Mesothelial cell of epicardium (in vitro differentiated cells): ENCODE results near the gene SHANK2. TPM values are rescaled to one million over a fixed set of nuclear protein-coding genes. Genes with fewer than 3 reads are reported as not detected.

Experiments used
- DNase-seq, 2 experiments: peaks; one replicate each; pipeline ENCODE4 v3.0.0; 2021; ENCODE audit warnings: low spot score in 2 of 2; ENCODE audit not compliant: unreplicated experiment in 2 of 2
- H3K27ac Mint-ChIP-seq: 2 replicates; pipeline ENCODE4 v1.8.0; 2021; ENCODE audit warnings: mixed read lengths
- H3K27me3 Mint-ChIP-seq: 2 replicates; pipeline ENCODE4 v1.8.0; 2021; ENCODE audit warnings: low read depth, mixed read lengths
- H3K36me3 Mint-ChIP-seq: 2 replicates; pipeline ENCODE4 v1.8.0; 2021; ENCODE audit warnings: mixed read lengths
- H3K4me1 Mint-ChIP-seq: 2 replicates; pipeline ENCODE4 v1.8.0; 2021; ENCODE audit warnings: mixed read lengths
- H3K4me3 Mint-ChIP-seq: 2 replicates; pipeline ENCODE4 v1.8.0; 2021; ENCODE audit warnings: mild to moderate bottlenecking, moderate library complexity, mixed read lengths
- H3K9me3 Mint-ChIP-seq: 2 replicates; pipeline ENCODE4 v1.8.0; 2021; ENCODE audit warnings: mixed read lengths
- CTCF ChIP-seq: fragments of 200-600 bp; sonication (generic); IDR thresholded peaks from one replicate; pipeline ENCODE4 v1.5.0; 2021; ENCODE audit warnings: antibody characterized with exemption; ENCODE audit not compliant: unreplicated experiment
- total RNA-seq: library from RNA; stranded (reverse); gene quantifications from 3 replicates; pipeline ENCODE4 v1.2.1, GENCODE V29; 2021

The SHANK2 gene
- total RNA-seq, 1 donor from 2014 or later = 2.1 TPM

- no peak overlapping the region for H3K27ac Mint-ChIP-seq
- no peak for DNase-seq
- no peaks in the 10 kb centered on the region for H3K36me3 Mint-ChIP-seq
- H3K4me3 Mint-ChIP-seq = no peak overlapping the region
- H3K9me3 Mint-ChIP-seq = no peaks in the 10 kb centered on the region
- TF ChIP-seq CTCF = no peak
- H3K4me1 Mint-ChIP-seq = peaks cover 11% of the 10 kb centered on the region
- H3K27me3 Mint-ChIP-seq = no peaks in the 10 kb centered on the region
Measured at GRCh38 chr11:71203681-71204080, 48.7 kb downstream of the SHANK2 start.

- no peak overlapping the region for H3K4me3 Mint-ChIP-seq
- peaks cover 11% of the 10 kb centered on the region for H3K4me1 Mint-ChIP-seq
- no peaks in the 10 kb centered on the region for H3K36me3 Mint-ChIP-seq
- no peak overlapping the region for H3K27ac Mint-ChIP-seq
- DNase-seq = no peak
- H3K27me3 Mint-ChIP-seq = no peaks in the 10 kb centered on the region
- no peaks in the 10 kb centered on the region for H3K9me3 Mint-ChIP-seq
- TF ChIP-seq CTCF = no peak
Measured at GRCh38 chr11:71202966-71203365, 49.4 kb downstream of the SHANK2 start.

DNA sequence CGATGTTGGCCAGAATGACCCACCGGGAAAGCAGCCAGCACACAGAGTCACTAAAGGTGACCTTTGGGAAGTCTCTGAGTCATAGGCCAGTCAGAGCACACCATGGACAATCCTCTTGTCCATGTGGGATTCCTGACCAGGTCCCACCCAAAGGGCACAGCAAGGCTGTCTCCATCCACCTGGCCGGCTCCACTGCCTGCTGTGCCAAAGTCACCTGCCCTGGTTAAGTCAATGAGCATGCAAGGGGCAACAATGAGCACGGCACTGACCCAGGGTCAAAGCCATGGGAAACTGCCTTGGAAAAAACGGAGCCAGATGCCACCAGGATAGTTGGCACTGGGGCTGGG lies 49.8 kb downstream of the SHANK2 start:
- no peak overlapping the region for H3K4me3 Mint-ChIP-seq
- no peak for DNase-seq
- no peaks in the 10 kb centered on the region for H3K27me3 Mint-ChIP-seq
- H3K9me3 Mint-ChIP-seq = no peaks in the 10 kb centered on the region
- H3K4me1 Mint-ChIP-seq = peaks cover 11% of the 10 kb centered on the region
- H3K36me3 Mint-ChIP-seq = no peaks in the 10 kb centered on the region
- TF ChIP-seq CTCF = no peak
- H3K27ac Mint-ChIP-seq = no peak overlapping the region

Other genes starting within 250 kb of the SHANK2 start
- gene DHCR7, start 195.8 kb upstream of the SHANK2 start, total RNA-seq = 94.8 to 110 TPM (median 98.2 TPM) in 3 replicates
- gene NADSYN1, start 200.6 kb upstream of the SHANK2 start, total RNA-seq = 67.8 to 71.8 TPM (median 71.0 TPM) in 3 replicates